Measurements from ENCODE around the gene ZNF558. TPM values are rescaled to one million over a fixed set of nuclear protein-coding genes. Genes with fewer than 3 reads are reported as not detected.

Gene ZNF558
- total and polyA plus RNA-seq, 7 donors = 2.1 to 55.1 (median 23.2) TPM

- DNase-seq = no peak
Observed at GRCh38 chr19:8827277-8827676, 4.8 kb downstream of the ZNF558 start.

GRCh38 chr19:8826371-8826770, 5.7 kb downstream of the ZNF558 start:
- Histone ChIP-seq H3K9me3 (no peaks in the 10 kb centered on the region), H3K27ac (no peak overlapping the region), H3K4me3 (no peak overlapping the region), H3K27me3 (no peaks in the 10 kb centered on the region), H3K4me1 (peaks cover 0 to 38% (median 28%) of the 10 kb centered on the region in 4 donors), H3K36me3 (peaks cover 20 to 89% (median 25%) of the 10 kb centered on the region in 4 donors)
- WGBS, 2 donors = 93 to 95% methylated on average over 5 of the region's 5 CpGs
- intact Hi-C loops (cut with DNase I) = no loop called here
- no peak for DNase-seq
- TF ChIP-seq, protein P1, sequence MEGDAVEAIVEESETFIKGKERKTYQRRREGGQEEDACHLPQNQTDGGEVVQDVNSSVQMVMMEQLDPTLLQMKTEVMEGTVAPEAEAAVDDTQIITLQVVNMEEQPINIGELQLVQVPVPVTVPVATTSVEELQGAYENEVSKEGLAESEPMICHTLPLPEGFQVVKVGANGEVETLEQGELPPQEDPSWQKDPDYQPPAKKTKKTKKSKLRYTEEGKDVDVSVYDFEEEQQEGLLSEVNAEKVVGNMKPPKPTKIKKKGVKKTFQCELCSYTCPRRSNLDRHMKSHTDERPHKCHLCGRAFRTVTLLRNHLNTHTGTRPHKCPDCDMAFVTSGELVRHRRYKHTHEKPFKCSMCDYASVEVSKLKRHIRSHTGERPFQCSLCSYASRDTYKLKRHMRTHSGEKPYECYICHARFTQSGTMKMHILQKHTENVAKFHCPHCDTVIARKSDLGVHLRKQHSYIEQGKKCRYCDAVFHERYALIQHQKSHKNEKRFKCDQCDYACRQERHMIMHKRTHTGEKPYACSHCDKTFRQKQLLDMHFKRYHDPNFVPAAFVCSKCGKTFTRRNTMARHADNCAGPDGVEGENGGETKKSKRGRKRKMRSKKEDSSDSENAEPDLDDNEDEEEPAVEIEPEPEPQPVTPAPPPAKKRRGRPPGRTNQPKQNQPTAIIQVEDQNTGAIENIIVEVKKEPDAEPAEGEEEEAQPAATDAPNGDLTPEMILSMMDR (IDR thresholded peaks at IDR 0.05) = no peak
- TF ChIP-seq POLR2A (IDR thresholded peaks at IDR 0.05) (no peak), EP300 (IDR thresholded peaks at IDR 0.05) (no peak), POLR2AphosphoS5 (IDR thresholded peaks at IDR 0.05) (no peak)

More at GRCh38 chr19:8827277-8827676, 4.8 kb downstream of the ZNF558 start:
- Histone ChIP-seq H3K27me3 (no peaks in the 10 kb centered on the region), H3K27ac (no peak overlapping the region), H3K9me3 (no peaks in the 10 kb centered on the region), H3K4me3 (no peak overlapping the region), H3K36me3 (peaks cover 14 to 80% (median 20%) of the 10 kb centered on the region in 4 donors), H3K4me1 (peaks cover 0 to 37% (median 24%) of the 10 kb centered on the region in 4 donors)
- TF ChIP-seq POLR2A (IDR thresholded peaks at IDR 0.05) = no peak
- TF ChIP-seq EP300 (IDR thresholded peaks at IDR 0.05) = no peak
- no peak for TF ChIP-seq POLR2AphosphoS5 (IDR thresholded peaks at IDR 0.05)
- TF ChIP-seq, protein P1 (IDR thresholded peaks at IDR 0.05) = no peak
- intact Hi-C loops (cut with DNase I) = no loop called here

GRCh38 chr19:8821748-8822241, 10.3 kb downstream of the ZNF558 start:
- H3K27me3 ChIP-seq = no peaks in the 10 kb centered on the region
- peaks cover 0 to 36% (median 24%) of the 10 kb centered on the region in 4 donors for H3K4me1 ChIP-seq
- no peak for DNase-seq
- 95 to 97% methylated on average over 5 of the region's 5 CpGs for WGBS, 2 donors
- no peak overlapping the region for H3K4me3 ChIP-seq
- H3K27ac ChIP-seq = peak overlapping the region; percentile 70 to 85 (median 84)
- peaks cover 0 to 5% (median 2%) of the 10 kb centered on the region in 4 donors for H3K9me3 ChIP-seq
- H3K36me3 ChIP-seq = peaks cover 39 to 94% (median 64%) of the 10 kb centered on the region in 4 donors
- peak in 3 of 4 donors; percentile 29 to 91 (median 75) for TF ChIP-seq EP300 (IDR thresholded peaks at IDR 0.05)
- peak in 3 of 4 donors; percentile 77 to 83 (median 80) for TF ChIP-seq POLR2AphosphoS5 (IDR thresholded peaks at IDR 0.05)
- TF ChIP-seq, protein P1 (IDR thresholded peaks at IDR 0.05) = no peak
- TF ChIP-seq POLR2A (IDR thresholded peaks at IDR 0.05) = no peak
- intact Hi-C loops (cut with DNase I) = no loop called here

DNA sequence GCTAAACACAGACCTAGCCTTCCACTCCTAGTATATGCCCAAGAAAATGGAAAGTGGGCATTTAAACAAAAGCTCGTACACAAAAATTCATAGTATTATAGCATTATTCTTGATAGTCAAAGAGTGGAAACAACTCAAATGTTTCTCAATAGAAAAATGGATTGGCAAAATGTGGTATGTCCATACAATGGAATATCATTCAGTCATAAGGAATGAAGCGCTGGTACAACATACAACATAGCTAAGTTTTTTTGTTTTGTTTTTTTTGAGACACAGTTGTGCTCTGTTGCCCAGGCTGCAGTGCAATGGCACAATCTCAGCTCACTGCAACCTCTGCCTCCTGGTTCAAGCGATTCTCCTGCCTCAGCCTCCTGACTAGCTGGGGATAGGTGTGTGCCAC, 11.9 kb downstream of the ZNF558 start:
- intact Hi-C loops (cut with DNase I) = no loop called here

More for the DNA sequence above, 11.9 kb downstream of the ZNF558 start:
- TF ChIP-seq POLR2A (IDR thresholded peaks at IDR 0.05) (no peak), POLR2AphosphoS5 (IDR thresholded peaks at IDR 0.05) (no peak), EP300 (IDR thresholded peaks at IDR 0.05) (no peak)
- TF ChIP-seq, protein P1 (IDR thresholded peaks at IDR 0.05) = no peak
- H3K36me3 ChIP-seq = peaks cover 50 to 97% (median 78%) of the 10 kb centered on the region in 4 donors
- H3K27me3 ChIP-seq = no peaks in the 10 kb centered on the region
- no peak overlapping the region for H3K4me3 ChIP-seq
- 96 to 98% methylated on average over 3 of the region's 3 CpGs for WGBS, 2 donors
- peaks cover 6 to 19% (median 13%) of the 10 kb centered on the region in 4 donors for H3K9me3 ChIP-seq
- peak overlapping the region in 3 of 4 donors; percentile 84 to 85 (median 84) for H3K27ac ChIP-seq
- H3K4me1 ChIP-seq = peaks cover 0 to 36% (median 24%) of the 10 kb centered on the region in 4 donors
- DNase-seq = no peak
